Stimulated activated CD4-positive, alpha-beta T cell treated with anti-CD3 and anti-CD28 coated beads, Interleukin-12 subunit alpha, Interleukin-12 subunit beta, amount 100 ng/mL, for 24 hours (primary cell): ENCODE data around the gene FAF1.
"Not testable (repeated sequence)": the region's sequence is repeated elsewhere in the genome, so short reads cannot be mapped to it uniquely, and the experiment has no call there.

Source experiments
- DNase-seq, 2 experiments: peaks; one replicate each; pipeline ENCODE4 v3.0.0-alpha.2; 2020; ENCODE audit warnings: low read depth in 2 of 2

Gene FAF1

GRCh38 chr1:50553921-50554320, 406.1 kb downstream of the FAF1 start:
- DNase-seq = no peak

GRCh38 chr1:50548243-50548642, 411.8 kb downstream of the FAF1 start:
- DNase-seq = no peak

GRCh38 chr1:50542362-50542761, 417.7 kb downstream of the FAF1 start:
- no peak for DNase-seq

GRCh38 chr1:50538476-50538875, 421.6 kb downstream of the FAF1 start:
- no peak for DNase-seq

- DNase-seq = no peak
These were observed 428.5 kb downstream of the FAF1 start for GRCh38 chr1:50531601-50532000.

- no peak for DNase-seq
These were observed 429.0 kb downstream of the FAF1 start for GRCh38 chr1:50531027-50531426.

- no peak for DNase-seq
These were observed 430.6 kb downstream of the FAF1 start for GRCh38 chr1:50529510-50529909.

GRCh38 chr1:50527987-50528320, 432.1 kb downstream of the FAF1 start:
- not testable (repeated sequence) for DNase-seq

- no peak for DNase-seq
These were observed 432.6 kb downstream of the FAF1 start for GRCh38 chr1:50527249-50527986.

- no peak for DNase-seq
These were observed 433.6 kb downstream of the FAF1 start for GRCh38 chr1:50526431-50526830.

- DNase-seq = no peak
These were observed 436.5 kb downstream of the FAF1 start for GRCh38 chr1:50523548-50523947.

GRCh38 chr1:50522691-50523342, 437.2 kb downstream of the FAF1 start:
- no peak for DNase-seq

- DNase-seq = no peak
These were observed 438.4 kb downstream of the FAF1 start for GRCh38 chr1:50521703-50522102.

- no peak for DNase-seq
These were observed 442.6 kb downstream of the FAF1 start for GRCh38 chr1:50517488-50517887.

- no peak for DNase-seq
These were observed 444.0 kb downstream of the FAF1 start for GRCh38 chr1:50516056-50516455.

- no peak for DNase-seq
These were observed 452.0 kb downstream of the FAF1 start for GRCh38 chr1:50508040-50508586.

GRCh38 chr1:50505427-50505826, 454.6 kb downstream of the FAF1 start:
- no peak for DNase-seq

GRCh38 chr1:50503515-50503914, 456.6 kb downstream of the FAF1 start:
- no peak for DNase-seq

- DNase-seq = no peak
These were observed 457.9 kb downstream of the FAF1 start for GRCh38 chr1:50502147-50502546.

GRCh38 chr1:50497007-50497406, 463.1 kb downstream of the FAF1 start:
- DNase-seq = no peak

GRCh38 chr1:50493710-50494109, 466.4 kb downstream of the FAF1 start:
- DNase-seq = no peak

- no peak for DNase-seq
These were observed 467.9 kb downstream of the FAF1 start for GRCh38 chr1:50492142-50492541.

GRCh38 chr1:50491142-50491541, 468.9 kb downstream of the FAF1 start:
- no peak for DNase-seq
